ENCODE data around the gene LENG8.

Gene LENG8

GRCh38 chr19:54453921-54454780 lies 5.2 kb downstream of the LENG8 start:
- H4K5ac ChIP-seq (ENCODE audit: low read length) = no peak overlapping the region
- DNase-seq = no peak
- H3K27ac ChIP-seq (ENCODE audit: low read depth, low read length) = no peak overlapping the region
- WGBS (ENCODE audit: extremely low coverage, insufficient coverage, low lambda C conversion rate) = no CpG with 5 or more reads among the region's 31 CpGs
- H2BK5ac ChIP-seq (ENCODE audit: low read length) = no peak overlapping the region
- H3K56ac ChIP-seq (ENCODE audit: low read length) = no peak overlapping the region
- H3K4me3 ChIP-seq (ENCODE audit: low read length) = no peak overlapping the region
- no peak overlapping the region for H3K4me2 ChIP-seq (ENCODE audit: low read length)
- H3K4ac ChIP-seq (ENCODE audit: low read depth, low read length) = no peak overlapping the region
- H3K18ac ChIP-seq (ENCODE audit: low read length) = no peak overlapping the region
- H3K23ac ChIP-seq (ENCODE audit: low read length) = no peak overlapping the region
- H2BK120ac ChIP-seq (ENCODE audit: low read depth, low read length) = no peak overlapping the region
- H4K8ac ChIP-seq (ENCODE audit: low read depth, low read length) = no peak overlapping the region
- H3K79me1 ChIP-seq (ENCODE audit: low read length) = peaks cover 37% of the 10 kb centered on the region
- H3K9ac ChIP-seq (ENCODE audit: low read length) = no peak overlapping the region
- peaks cover 38% of the 10 kb centered on the region for H3K79me2 ChIP-seq (ENCODE audit: control insufficient read depth, insufficient read depth, low read length)
- H2BK15ac ChIP-seq (replicated peaks; ENCODE audit: low read depth) = no peak overlapping the region
- peaks cover 51% of the 10 kb centered on the region for H3K36me3 ChIP-seq (ENCODE audit: control insufficient read depth, insufficient read depth, low read length)
- no peaks in the 10 kb centered on the region for H3K4me1 ChIP-seq (ENCODE audit: control insufficient read depth, low read depth, low read length)
- no peaks in the 10 kb centered on the region for H3K27me3 ChIP-seq (ENCODE audit: insufficient read depth, low read length, poor library complexity)
- no peak overlapping the region for H2AK5ac ChIP-seq (ENCODE audit: low read length)

GRCh38 chr19:54454781-54455675 lies 6.0 kb downstream of the LENG8 start:
- Histone ChIP-seq H3K4me1 (ENCODE audit: control insufficient read depth, low read depth, low read length) (no peaks in the 10 kb centered on the region), H3K27ac (ENCODE audit: low read depth, low read length) (no peak overlapping the region), H3K79me2 (ENCODE audit: control insufficient read depth, insufficient read depth, low read length) (peaks cover 33% of the 10 kb centered on the region), H3K56ac (ENCODE audit: low read length) (no peak overlapping the region), H4K5ac (ENCODE audit: low read length) (no peak overlapping the region), H3K79me1 (ENCODE audit: low read length) (peaks cover 41% of the 10 kb centered on the region), H3K27me3 (ENCODE audit: insufficient read depth, low read length, poor library complexity) (no peaks in the 10 kb centered on the region), H2AK5ac (ENCODE audit: low read length) (no peak overlapping the region), H2BK15ac (replicated peaks; ENCODE audit: low read depth) (no peak overlapping the region), H3K4ac (ENCODE audit: low read depth, low read length) (no peak overlapping the region), H3K4me3 (ENCODE audit: low read length) (no peak overlapping the region), H3K9ac (ENCODE audit: low read length) (no peak overlapping the region), H3K18ac (ENCODE audit: low read length) (no peak overlapping the region), H2BK120ac (ENCODE audit: low read depth, low read length) (no peak overlapping the region), H3K36me3 (ENCODE audit: control insufficient read depth, insufficient read depth, low read length) (peaks cover 53% of the 10 kb centered on the region), H3K4me2 (ENCODE audit: low read length) (no peak overlapping the region), H2BK5ac (ENCODE audit: low read length) (no peak overlapping the region), H3K23ac (ENCODE audit: low read length) (no peak overlapping the region), H4K8ac (ENCODE audit: low read depth, low read length) (no peak overlapping the region)
- WGBS (ENCODE audit: extremely low coverage, insufficient coverage, low lambda C conversion rate) = no CpG with 5 or more reads among the region's 33 CpGs
- no peak for DNase-seq

GRCh38 chr19:54455786-54456422 lies 6.9 kb downstream of the LENG8 start:
- Histone ChIP-seq H3K79me2 (ENCODE audit: control insufficient read depth, insufficient read depth, low read length) (peaks cover 24% of the 10 kb centered on the region), H3K4me2 (ENCODE audit: low read length) (no peak overlapping the region), H3K23ac (ENCODE audit: low read length) (no peak overlapping the region), H3K79me1 (ENCODE audit: low read length) (peaks cover 41% of the 10 kb centered on the region), H3K18ac (ENCODE audit: low read length) (no peak overlapping the region), H2BK15ac (replicated peaks; ENCODE audit: low read depth) (no peak overlapping the region), H2BK120ac (ENCODE audit: low read depth, low read length) (no peak overlapping the region), H4K8ac (ENCODE audit: low read depth, low read length) (no peak overlapping the region), H4K5ac (ENCODE audit: low read length) (no peak overlapping the region), H3K56ac (ENCODE audit: low read length) (no peak overlapping the region), H3K27me3 (ENCODE audit: insufficient read depth, low read length, poor library complexity) (no peaks in the 10 kb centered on the region), H3K4ac (ENCODE audit: low read depth, low read length) (no peak overlapping the region), H2AK5ac (ENCODE audit: low read length) (no peak overlapping the region), H3K27ac (ENCODE audit: low read depth, low read length) (no peak overlapping the region), H3K9ac (ENCODE audit: low read length) (no peak overlapping the region), H3K4me3 (ENCODE audit: low read length) (no peak overlapping the region), H3K4me1 (ENCODE audit: control insufficient read depth, low read depth, low read length) (no peaks in the 10 kb centered on the region), H3K36me3 (ENCODE audit: control insufficient read depth, insufficient read depth, low read length) (peaks cover 53% of the 10 kb centered on the region), H2BK5ac (ENCODE audit: low read length) (no peak overlapping the region)
- DNase-seq = no peak
- WGBS (ENCODE audit: extremely low coverage, insufficient coverage, low lambda C conversion rate) = no CpG with 5 or more reads among the region's 40 CpGs

- Histone ChIP-seq H3K9ac (ENCODE audit: low read length) (no peak overlapping the region), H3K4me1 (ENCODE audit: control insufficient read depth, low read depth, low read length) (no peaks in the 10 kb centered on the region), H2BK15ac (replicated peaks; ENCODE audit: low read depth) (no peak overlapping the region), H4K5ac (ENCODE audit: low read length) (no peak overlapping the region), H3K79me1 (ENCODE audit: low read length) (peaks cover 33% of the 10 kb centered on the region), H3K23ac (ENCODE audit: low read length) (no peak overlapping the region), H3K27ac (ENCODE audit: low read depth, low read length) (no peak overlapping the region), H3K4me3 (ENCODE audit: low read length) (no peak overlapping the region), H4K8ac (ENCODE audit: low read depth, low read length) (no peak overlapping the region), H3K4ac (ENCODE audit: low read depth, low read length) (no peak overlapping the region), H3K27me3 (ENCODE audit: insufficient read depth, low read length, poor library complexity) (no peaks in the 10 kb centered on the region), H2AK5ac (ENCODE audit: low read length) (no peak overlapping the region), H3K18ac (ENCODE audit: low read length) (no peak overlapping the region), H3K79me2 (ENCODE audit: control insufficient read depth, insufficient read depth, low read length) (peaks cover 16% of the 10 kb centered on the region), H3K56ac (ENCODE audit: low read length) (no peak overlapping the region), H3K36me3 (ENCODE audit: control insufficient read depth, insufficient read depth, low read length) (peaks cover 53% of the 10 kb centered on the region), H2BK120ac (ENCODE audit: low read depth, low read length) (no peak overlapping the region), H3K4me2 (ENCODE audit: low read length) (no peak overlapping the region), H2BK5ac (ENCODE audit: low read length) (no peak overlapping the region)
- no peak for DNase-seq
- no CpG with 5 or more reads among the region's 51 CpGs for WGBS (ENCODE audit: extremely low coverage, insufficient coverage, low lambda C conversion rate)
Observed at GRCh38 chr19:54456423-54457373, 7.7 kb downstream of the LENG8 start.

Data from mesendoderm (in vitro differentiated cells).